Stimulated activated CD4-positive, alpha-beta T cell treated with anti-CD3 and anti-CD28 coated beads, Interleukin-4, amount 100 ng/mL, for 4 hours (primary cell): ENCODE measurements around the gene FBN1.

Experiments
- DNase-seq, 2 experiments: peaks; one replicate each; pipeline ENCODE4 v3.0.0-alpha.2; 2020

The FBN1 gene

DNA sequence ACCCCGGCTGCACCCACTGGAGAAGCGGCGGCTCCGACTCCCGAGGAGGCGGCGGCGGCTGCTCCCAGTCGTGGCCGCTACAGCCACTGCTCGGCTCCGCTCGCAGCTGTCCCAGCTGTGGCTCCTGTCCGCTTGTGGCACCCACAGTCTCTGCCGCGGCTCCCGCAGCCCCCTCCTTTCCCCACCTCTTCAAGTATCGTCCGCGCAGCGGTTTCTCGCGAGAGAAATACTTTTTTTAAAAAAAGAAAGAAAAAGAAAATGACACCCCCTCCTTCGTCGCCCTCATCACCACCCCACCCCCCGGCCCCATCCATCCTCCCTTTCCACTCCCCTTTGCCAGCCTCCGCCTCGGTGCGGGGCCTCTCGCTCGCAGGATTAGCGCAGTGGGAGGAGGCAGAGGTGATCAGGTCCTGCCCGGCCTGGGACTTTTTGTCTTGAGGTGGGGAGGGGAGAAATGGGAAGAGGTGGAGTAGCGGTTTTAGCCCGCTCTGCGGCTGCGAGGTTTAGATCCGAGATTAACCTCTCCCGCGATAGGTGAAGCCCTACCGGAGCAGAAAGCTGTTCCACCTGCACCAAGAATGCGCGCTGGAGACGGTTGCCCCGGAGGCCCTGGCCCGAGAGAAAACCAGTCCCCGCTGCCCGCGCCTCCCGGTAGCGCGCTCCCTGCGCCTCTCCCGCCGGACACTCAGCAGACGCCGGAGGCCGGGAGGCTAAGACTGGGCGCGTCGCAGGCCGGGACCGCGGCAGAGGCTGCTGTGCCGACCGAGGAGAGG lies at the start of gene FBN1:
Gene FBN1 (minus strand): TSS at position 152 of the 773 bp plus-strand sequence. CDS start 940 bp downstream, outside the sequence.
- DNase-seq, result no peak

DNA sequence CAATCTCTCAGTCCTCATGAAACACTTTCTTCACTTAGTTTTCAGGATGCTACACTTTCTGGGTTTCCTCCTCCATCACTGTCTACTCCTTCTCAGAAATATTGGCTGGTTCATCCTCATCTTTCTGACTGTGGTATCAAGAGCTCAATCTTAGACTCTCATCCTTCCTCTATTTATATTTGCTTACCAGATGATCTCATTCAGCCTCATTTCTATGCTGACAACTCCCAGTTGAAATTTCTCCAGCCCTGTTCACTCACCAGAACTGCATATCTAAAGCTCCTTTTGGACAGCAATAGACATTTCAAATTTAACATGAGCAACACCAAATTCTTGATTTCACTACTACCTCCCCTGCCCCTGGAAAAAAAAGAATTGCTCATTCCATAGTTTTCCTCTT lies 48.0 kb upstream of the FBN1 start:
- no peak for DNase-seq

DNA sequence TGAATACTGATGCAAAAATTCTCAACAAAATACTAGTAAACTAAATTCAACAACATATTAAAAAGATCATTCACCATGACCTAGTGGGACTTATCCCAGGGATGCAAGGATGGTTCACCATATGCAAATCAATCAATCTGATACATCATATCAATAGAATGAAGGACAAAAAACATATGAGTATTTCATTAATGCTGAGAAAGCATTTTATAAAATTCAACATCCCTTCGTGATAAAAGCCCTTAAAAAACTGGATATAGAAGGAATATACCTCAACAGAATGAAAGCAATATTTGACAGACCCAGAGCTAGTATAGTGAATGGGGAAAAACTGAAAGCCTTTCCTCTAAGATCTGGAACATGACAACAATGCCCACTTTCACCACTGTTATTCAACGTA lies 43.0 kb upstream of the FBN1 start:
- no peak for DNase-seq

DNA sequence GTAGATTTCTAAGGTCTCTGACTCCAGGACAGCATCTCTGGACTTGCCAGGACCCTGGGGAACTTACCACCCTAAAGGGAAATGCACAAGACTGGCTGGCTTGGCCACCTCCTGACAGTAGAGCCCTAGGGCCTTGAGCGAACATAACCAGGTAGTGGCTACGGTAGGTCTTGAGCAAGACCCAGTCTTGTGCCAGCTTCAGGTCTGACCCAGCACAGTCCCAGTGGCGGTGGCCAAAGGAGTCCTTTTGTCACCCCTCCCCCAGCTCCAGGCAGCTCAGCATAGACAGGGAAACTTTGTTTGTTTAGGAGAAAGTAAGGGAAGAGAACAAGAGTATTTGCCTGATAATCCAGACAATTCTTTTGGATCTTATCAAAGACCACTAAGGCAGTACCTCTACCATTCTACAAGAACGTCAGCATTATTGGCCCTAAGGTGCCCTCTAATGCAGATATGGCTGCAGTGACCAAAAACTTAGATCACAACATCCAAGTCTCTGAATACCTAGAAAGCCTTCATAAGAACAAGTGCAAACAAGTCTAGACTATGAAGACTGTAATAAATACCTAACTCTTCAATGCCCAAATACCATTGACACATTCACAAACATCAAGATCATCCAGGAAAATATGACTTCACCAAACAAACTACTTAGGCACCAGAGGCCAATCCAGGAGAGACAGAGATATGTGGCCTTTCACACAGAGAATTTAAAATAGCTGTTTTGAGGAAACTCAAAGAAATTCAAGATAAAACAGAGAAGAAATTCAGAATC lies 38.7 kb upstream of the FBN1 start:
- DNase-seq, result no peak

DNA sequence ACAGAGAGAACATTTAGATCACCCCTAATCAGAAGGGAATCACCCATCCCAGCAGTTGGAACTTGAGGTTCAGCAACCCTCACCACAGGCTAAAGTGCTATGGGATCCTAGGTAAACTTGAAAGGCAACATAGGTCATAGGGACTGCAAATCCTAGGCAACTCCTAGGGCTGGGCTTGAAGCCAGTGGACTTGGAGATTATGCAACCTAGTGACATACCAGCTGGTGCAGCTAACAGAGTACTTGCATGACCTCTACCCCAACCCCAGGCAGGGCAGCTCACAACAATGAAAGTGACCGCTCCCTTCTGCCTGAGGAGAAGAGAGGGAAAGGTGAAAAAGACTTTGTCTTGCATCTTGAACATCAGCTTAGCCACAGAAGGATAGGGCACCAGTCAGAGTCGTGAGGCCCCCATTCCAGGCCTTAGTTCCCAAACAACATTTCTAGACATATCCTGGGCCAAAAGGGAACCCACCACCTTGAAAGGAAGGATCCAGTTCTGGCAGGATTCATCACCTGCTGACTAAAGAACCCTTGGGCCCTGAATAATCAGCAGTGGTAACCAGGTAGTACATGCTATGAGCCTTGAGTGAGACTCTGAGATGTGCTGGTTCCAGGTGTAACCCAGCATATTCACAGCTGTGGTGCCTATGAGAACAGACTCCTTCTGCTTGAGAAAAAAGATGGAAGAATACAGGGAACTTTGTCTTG lies 37.6 kb upstream of the FBN1 start:
- no peak for DNase-seq

DNA sequence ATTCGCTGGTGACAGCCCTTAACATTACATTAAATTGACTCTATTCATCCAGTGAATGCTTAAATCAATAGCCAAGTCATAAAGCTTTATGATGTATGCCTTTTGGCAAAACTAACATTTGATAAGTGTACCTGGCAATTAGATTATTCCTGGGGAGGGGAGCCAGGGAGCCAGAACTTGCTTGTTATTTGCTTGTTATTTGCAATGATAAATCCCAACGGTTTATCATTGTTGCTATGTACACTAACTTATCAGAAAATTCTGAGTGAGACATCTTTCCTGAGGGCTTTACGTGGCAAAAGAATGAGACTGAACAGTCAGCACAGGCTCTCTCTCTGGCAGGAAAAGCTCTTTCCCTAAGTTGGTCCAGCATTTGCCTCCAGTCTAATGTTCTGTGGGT lies 35.8 kb upstream of the FBN1 start:
- no peak for DNase-seq

DNA sequence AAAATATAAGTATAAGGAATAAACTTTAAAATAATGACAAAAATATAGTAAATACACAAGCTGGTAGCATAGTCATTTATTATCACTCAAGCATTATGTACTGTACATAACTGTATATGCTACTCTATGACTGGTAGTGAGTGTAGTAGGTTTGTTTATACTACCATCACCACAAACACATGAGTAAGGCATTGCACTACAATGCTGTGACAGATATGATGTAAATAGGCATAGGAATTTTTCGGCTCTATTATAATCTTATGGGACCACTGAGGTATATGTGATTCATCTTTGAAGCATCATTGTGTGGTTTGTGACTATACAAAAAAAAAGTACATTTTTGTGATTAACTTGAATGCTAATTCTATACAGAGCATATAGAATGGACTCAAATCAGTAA lies 35.3 kb upstream of the FBN1 start:
- DNase-seq, result no peak

DNA sequence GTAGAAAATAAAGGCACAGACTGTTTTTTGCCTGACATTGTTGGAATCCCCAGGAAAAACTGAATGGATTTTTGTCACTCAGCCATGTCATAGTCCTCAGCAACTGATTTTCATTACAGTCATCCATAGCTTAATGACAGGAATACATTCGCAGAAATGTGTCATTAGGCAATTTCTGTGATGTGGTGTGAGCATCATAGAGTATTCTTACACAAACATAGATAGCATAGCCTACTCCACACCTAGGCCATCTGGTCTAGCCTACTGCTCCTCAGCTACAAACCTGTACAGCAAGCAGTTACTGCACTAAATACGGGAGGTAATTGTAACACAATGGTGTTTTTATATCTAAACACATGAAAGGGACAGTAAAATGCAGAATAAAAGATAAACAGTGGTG lies 34.4 kb upstream of the FBN1 start:
- no peak for DNase-seq

DNA sequence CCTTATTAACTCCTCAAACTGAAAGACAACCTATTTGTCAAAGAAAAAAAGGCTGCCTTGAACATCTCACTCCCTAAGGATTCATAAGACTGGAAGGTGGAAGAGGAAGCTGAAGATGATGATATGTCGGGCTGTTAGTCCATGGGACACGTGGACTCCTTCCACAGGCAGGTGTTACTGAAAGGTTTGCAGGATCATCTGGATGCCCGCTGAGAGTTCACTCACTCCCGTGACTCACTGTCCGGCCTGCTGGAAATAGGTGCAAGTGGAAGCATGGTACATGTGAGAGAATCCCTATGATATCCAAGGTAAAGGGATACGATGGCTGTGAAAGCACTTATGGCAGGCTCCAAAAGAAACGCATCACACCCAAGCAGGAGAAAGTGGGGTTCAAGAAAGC lies 33.3 kb upstream of the FBN1 start:
- no peak for DNase-seq

DNA sequence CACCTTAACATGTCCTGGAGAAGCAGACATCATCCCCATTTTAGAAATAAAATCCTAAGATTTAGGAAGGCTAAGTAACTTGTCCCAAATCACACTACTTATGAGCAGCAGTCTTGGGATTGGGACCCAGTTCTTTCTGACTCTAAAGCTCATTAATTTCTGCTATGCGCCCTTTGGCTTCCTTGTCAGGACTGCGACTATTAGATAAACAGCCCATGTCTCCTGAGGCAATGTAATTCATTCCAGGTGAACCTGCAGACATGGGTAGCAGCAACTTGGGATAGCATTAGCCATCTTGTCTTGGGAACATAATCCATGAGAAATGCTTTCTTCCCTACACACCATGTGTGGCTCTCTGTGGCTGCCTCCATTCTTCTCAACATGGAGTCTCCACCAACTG lies 32.3 kb upstream of the FBN1 start:
- DNase-seq, result no peak

DNA sequence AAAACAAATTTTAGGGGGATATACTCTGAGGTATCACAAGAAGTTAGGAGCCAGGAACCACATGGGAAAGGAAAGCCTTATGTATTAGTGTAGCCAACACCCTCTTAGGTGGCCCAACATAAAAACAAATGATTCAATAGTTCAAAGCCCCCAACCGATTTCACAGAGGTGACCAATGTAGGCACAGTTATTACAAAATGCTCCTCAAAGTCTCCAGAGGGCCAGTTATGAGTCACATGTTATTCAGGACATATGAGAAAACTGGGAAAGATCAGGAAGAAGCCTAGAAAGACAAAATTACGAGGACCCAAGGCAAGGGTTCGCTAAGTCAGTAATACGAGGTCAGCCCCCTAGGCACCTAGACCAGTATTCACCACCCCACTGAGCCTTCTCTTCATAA lies 29.9 kb upstream of the FBN1 start:
- no peak for DNase-seq

DNA sequence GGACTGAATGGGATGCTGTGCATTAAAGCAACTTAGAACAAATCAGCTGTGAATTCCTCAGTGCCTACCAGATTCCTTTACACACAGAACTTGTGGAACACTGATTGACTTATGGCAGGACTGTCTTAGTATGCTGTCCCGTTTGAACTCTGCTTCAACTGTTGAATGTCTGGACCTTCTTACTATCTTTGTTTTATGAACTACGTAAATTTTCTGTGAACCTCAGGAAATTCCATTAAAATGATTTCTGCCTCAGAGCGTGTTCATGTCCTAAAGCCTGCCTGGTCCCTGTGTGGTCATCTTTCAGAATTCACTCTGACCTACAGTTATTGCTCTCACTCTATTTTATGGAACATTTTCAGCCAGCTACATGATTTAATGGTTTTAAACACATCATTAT lies 29.4 kb upstream of the FBN1 start:
- no peak for DNase-seq

DNA sequence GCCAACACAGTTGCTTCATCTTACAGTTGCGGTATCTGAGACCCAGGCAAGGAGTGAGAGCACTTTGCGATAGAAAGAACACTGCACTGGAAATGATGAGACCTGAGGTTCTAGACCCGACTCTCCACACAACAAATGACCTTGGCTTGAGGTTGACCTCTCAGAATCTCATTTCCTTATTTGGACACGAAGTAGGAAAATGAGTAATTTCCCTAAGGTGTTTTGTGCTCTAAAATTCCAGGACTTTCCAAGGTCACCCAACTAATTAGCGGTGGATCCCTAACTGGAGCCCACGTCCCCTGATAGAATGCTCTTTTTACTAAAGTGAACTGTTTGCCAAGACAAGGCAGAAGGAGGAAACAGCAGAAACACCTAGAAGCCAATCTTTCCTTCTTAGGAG lies 26.7 kb upstream of the FBN1 start:
- DNase-seq, result no peak

DNA sequence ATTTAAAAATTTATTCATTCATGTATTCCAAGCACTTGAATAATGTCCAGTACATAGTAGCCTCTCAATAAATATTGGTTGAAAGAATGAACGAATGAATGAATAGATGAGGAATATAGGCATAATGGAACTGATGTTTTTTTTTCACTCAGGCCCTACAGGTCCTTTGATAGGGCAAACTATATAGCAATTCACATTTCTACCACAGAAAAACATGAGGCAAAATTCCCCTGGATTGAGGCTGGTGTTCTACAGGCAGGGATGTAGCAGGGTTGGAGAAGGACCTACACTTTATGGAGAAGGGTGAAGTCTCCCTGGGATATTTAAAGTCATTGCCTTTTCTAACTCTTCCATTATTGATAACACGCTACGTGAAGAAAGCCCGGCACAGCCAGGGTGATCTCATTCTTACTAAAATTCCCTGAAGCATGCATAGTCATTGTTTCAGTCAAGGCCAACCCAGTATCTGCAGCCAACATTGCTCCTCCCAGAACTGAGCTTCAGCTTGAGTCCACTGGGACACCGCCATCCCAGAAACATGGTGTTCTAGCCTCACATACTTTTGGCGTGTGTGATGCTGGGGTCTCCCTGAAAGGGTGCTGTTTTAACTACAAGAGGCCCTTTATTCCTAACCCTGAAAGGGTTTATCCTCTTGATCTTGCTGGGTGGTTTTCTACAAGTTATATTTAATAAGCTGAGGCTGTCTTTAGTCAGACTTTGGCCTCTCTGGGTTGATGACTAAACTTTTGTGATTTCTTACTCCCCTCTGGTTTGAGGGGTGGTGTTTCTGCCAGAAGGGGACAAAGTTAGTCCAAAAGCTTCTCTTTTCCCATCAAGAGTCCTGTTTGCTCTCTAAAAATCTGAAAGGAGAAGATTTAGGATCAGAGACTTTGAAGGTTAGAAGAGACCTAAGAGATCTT lies 25.9 kb upstream of the FBN1 start:
- DNase-seq, result no peak

DNA sequence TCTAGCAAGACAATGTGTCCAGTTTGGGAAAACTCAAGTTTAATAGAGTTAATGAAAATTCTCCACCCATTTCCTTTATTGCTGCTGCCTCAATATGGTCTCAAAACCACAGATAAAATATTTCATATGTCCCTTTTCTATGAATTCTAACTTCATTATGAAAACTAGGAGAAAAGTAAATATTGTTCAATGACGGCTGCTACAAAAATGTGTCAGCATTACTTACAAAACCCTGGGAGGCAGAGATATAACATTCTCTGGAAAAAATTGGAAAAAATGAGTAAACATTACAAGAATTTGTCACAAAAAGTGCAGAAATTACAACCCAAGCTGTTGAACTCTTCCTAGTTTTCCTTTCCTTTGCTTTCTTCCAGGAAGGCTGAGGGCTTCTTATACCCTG lies 22.2 kb upstream of the FBN1 start:
- DNase-seq, result no peak

DNA sequence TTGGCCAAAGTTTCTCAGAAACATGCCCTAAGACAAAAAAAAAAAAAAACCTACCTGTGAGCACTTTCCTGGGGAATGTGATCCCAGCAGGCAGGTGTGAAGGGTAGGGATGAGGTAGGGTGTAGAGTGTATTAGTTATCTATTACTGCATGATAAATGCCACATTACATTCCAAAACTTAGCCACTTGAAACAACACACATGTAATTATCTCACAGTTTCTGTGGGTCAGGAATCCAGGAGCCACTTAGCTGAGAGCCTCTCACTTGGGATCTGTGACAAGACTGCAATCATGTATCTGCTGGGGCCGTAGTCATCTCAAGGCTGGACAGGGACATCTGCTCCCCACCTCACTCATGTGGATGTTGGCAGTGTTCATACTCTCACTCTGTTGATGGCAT lies 18.9 kb upstream of the FBN1 start:
- DNase-seq, result no peak

DNA sequence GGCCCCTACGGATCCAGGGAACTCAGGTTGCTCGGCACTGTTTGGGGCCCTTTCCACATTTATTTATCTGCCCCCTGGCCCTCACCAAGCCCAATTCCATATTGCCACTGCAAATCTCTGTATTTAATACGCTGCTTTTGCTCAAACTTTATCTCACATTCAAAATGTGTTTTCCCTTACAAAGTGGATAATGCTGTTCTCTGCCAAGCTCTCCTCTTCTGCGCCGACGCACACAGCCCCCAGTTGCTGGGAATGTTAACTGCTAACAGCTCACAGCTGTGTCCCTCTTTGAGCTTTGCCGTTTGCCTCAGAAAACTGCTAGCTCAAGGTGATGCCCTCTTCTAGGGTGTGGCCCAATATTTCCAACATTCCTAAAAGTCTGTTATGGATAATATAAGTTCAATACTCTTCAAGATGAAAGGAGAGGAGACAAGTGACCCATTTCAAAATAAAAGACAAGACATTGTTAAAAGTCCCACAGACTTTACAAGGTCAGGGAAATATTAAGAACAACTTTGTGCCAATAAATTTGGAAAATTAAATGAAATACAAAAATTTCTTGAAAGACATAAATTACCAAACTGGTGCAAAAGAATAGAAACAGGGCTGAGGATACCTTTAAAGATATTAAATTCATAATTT lies 12.6 kb upstream of the FBN1 start:
- no peak for DNase-seq

DNA sequence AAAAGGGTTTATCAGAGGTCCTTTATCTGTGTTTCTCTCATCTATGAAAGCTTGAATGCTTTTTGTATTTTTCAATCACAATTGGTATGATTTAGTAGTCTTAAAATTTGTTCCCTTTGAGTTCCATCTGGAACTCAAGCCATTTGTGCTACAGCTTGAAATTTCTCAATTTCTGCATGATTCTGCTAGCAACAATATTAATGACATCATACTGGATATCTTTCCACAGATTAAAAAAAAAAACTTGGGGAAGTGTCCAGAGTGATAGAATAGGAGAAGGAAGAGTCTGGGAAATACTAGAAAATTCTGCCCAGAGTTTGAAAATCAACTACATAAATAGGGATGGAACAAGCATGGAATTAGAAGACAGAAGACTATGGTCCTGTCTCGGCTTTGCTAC lies 9.3 kb upstream of the FBN1 start:
- no peak for DNase-seq

DNA sequence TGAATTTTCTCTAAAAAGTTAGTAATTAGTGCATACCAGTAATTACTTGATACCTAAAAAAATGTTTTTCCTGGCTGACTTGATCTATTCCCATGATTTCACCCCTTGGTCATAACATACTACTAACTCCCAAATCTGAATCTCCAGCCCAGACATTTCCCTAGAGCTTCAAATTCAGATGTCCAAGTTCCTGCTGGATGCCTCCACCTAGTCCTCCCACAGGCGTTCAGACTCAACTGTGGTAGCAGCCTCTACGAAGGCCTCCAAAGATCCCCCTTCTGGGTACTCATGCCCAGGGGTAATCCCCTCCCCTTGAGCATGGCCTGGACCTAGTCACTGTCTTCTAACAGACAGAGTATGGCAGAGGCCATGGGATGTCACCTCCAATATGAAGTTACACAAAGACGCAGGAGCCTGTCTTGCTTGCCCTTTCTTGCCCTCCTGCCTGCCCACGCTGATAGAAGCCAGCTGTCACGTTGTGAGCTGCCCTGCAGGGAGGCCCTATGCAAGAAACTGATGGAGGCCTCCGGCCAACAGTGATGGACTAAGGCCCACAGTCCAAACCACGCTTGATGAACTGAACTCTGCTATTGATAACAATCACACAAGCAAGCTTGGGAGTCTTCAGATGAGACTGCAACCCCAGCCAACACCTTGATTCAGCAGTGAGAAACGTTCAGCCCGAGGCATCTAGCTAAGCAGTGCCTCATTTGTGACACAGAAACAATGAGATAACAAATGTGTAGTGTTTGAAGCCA lies 8.6 kb upstream of the FBN1 start:
- no peak for DNase-seq

DNA sequence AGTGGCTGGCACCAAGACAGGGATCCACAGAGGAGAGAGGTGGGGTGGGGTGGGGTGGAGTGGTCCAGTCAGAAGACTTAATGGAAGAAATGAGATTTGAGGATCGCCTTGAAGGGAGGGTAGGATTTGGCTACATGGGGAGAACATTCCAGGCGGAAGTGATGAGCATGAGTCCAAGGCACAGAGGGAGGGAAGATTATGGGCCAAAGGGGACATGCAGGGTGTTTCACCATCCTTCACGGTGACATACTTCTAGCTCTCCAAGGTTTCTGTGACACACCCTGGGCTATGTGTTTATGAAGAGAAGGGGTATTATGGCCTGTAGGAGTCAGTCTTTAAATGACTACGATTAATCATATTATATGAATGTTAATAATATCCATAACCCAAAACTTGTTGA lies 7.7 kb upstream of the FBN1 start:
- no peak for DNase-seq

DNA sequence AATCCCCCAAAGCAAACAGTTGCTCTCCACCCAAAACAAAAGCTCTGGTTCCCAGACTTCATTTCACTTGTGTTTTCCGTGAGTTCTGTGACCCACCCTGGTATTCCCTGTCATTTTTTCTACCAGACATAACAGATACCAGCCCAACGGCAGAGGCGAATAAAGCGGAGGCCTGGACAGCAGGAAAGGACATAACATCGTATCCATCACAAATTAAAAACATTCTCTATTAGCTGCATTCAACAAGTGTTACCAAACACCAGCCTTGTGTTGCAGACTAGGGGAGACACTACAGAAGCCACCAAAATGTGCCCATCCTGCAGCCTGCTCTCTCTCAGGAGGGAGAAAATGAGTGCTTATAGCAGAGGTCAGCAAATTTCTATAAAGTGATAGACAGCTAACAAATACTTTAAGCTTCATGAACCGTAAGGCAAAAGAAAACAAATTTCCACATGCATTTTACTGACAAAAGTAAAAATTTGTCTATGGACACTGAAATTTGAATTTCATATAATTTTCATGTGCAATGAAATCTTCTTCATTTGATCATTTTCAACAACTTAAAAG lies 7.1 kb upstream of the FBN1 start:
- no peak for DNase-seq
